K562 (cell line): ENCODE measurements around the gene ALG14. TPM values are rescaled to one million over a fixed set of nuclear protein-coding genes. Genes with fewer than 3 reads are reported as not detected.
A peak's percentile ranks its signal among the peaks of the same experiment; 100 is the strongest.

Experiments used
- BRD9 ChIP-seq: fragments of 450-650 bp; IDR thresholded peaks from 2 replicates; pipeline ENCODE4 v1.6.1; 2018; ENCODE audit warnings: low read depth; ENCODE audit not compliant: partially characterized antibody
- DDX20 ChIP-seq: fragments of 450-650 bp; IDR thresholded peaks from 2 replicates; pipeline ENCODE4 v1.6.1; 2016; ENCODE audit warnings: missing genetic modification characterization, low read depth, mild to moderate bottlenecking, missing compliant biosample characterization, moderate library complexity
- E2F6 ChIP-seq, 2 experiments: IDR thresholded peaks; 2 replicates each; pipeline ENCODE4 v1.6.1; 2011; ENCODE audit warnings: borderline replicate concordance in 1 of 2, control low read depth in 1 of 2, low read depth in 1 of 2, low read length in 1 of 2, mild to moderate bottlenecking in 1 of 2, mixed read lengths in 1 of 2, moderate library complexity in 1 of 2; ENCODE audit not compliant: insufficient read depth in 1 of 2, insufficient read length in 1 of 2, poor library complexity in 1 of 2, severe bottlenecking in 1 of 2; ENCODE audit errors: extremely low read depth in 1 of 2
- FOXA3 ChIP-seq, 2 experiments: fragments of 450-650 bp in 1 of 2; sonication (generic) in 1 of 2; formaldehyde crosslinking; IDR thresholded peaks in 1 of 2; conservative IDR thresholded peaks in 1 of 2; 2 replicates each; pipeline versions ENCODE4 v1.4.0 to v1.8.0; 2020 to 2022; ENCODE audit warnings: mild to moderate bottlenecking in 2 of 2, missing genetic modification reagents in 1 of 2
- GABPB1 ChIP-seq: sonication (generic); formaldehyde crosslinking; IDR thresholded peaks from 2 replicates; pipeline ENCODE4 v1.8.0; 2022; ENCODE audit warnings: mild to moderate bottlenecking, missing genetic modification reagents
- MLLT1 ChIP-seq, 2 experiments: fragments of 450-650 bp; IDR thresholded peaks; 2 replicates each; pipeline ENCODE4 v1.6.1; 2016
- RBM39 ChIP-seq: fragments of 200-400 bp; formaldehyde crosslinking; optimal IDR thresholded peaks from 2 replicates; pipeline ENCODE3; 2018; ENCODE audit warnings: low read depth, low read length
- SFPQ ChIP-seq: fragments of 200-400 bp; formaldehyde crosslinking; IDR thresholded peaks from 2 replicates; pipeline ENCODE4 v1.6.1; 2017; ENCODE audit warnings: mild to moderate bottlenecking, low read depth, low read length, moderate library complexity
- SMC3 ChIP-seq: conservative IDR thresholded peaks from 2 replicates; pipeline ENCODE4 v1.6.1; 2011; ENCODE audit warnings: low read depth, low read length, improper control_type of control experiment; ENCODE audit not compliant: insufficient read depth
- TFAM ChIP-seq: fragments of 250-450 bp; sonication (Bioruptor Pico); conservative IDR thresholded peaks from 2 replicates; pipeline ENCODE4 v1.5.0; 2021; ENCODE audit warnings: mild to moderate bottlenecking, moderate library complexity
- THRB ChIP-seq: fragments of 450-650 bp; formaldehyde crosslinking; conservative IDR thresholded peaks from 2 replicates; pipeline ENCODE4 v1.4.0; 2022; ENCODE audit warnings: mild to moderate bottlenecking, missing genetic modification characterization
- TSC22D4 ChIP-seq: fragments of 450-650 bp; IDR thresholded peaks from 2 replicates; pipeline ENCODE4 v1.6.1; 2016; ENCODE audit warnings: missing genetic modification characterization, missing biosample characterization, control low read depth
- UBTF ChIP-seq, 2 experiments: IDR thresholded peaks; 2 replicates each; pipeline ENCODE4 v1.6.1; 2012; ENCODE audit warnings: improper control_type of control experiment in 2 of 2, low read depth in 2 of 2, low read length in 2 of 2, borderline replicate concordance in 1 of 2
- YY1 ChIP-seq, 3 experiments: IDR thresholded peaks; 2 replicates each; pipeline ENCODE4 v1.6.1; 2011; ENCODE audit warnings: low read length in 2 of 3, mild to moderate bottlenecking in 2 of 3, moderate library complexity in 2 of 3, borderline replicate concordance in 1 of 3, control low read depth in 1 of 3, low read depth in 1 of 3; ENCODE audit not compliant: insufficient read depth in 3 of 3, insufficient replicate concordance in 2 of 3, control insufficient read depth in 1 of 3, insufficient read length in 1 of 3; ENCODE audit errors: extremely low read depth in 1 of 3
- ZNF140 ChIP-seq: fragments of 250-450 bp; sonication (Bioruptor Pico); IDR thresholded peaks from 2 replicates; pipeline ENCODE4 v1.8.0; 2021; ENCODE audit warnings: moderate library complexity, mild to moderate bottlenecking, inconsistent platforms
- polyA plus RNA-seq, 8 experiments: library from polyadenylated mRNA; depleted of rRNA in 4 of 8; stranded (reverse) in 5 of 8; unstranded in 3 of 8; fragments of >200 nt; fragmentation: Nextera tagmentation in 2 of 8; fragmentation: Illumina TruSeq in 1 of 8; extraction: Ambion mirVana in 2 of 8; extraction: Trizol in 1 of 8; gene quantifications; 2 replicates each; pipeline versions ENCODE4 v1.2.1 to v1.2.3, GENCODE V29; 2011 to 2014; ENCODE audit warnings: inconsistent platforms in 1 of 8, missing spikeins in 1 of 8
- total RNA-seq, 7 experiments: library from RNA; depleted of rRNA in 6 of 7; stranded (reverse); fragments of >200 nt in 6 of 7; fragmentation: Illumina TruSeq in 2 of 7; extraction: Trizol in 2 of 7; gene quantifications; 2 replicates each; pipeline versions ENCODE4 v1.2.1 to v1.2.3, GENCODE V29; 2011 to 2021; ENCODE audit warnings: low replicate concordance in 1 of 7

ALG14 gene
- total and polyA plus RNA-seq, 9 of the 15 experiments (the other 6 are each of a cell fraction or from before 2014, with no cell fraction given) = 2.8 to 16.2 (median 4.9) TPM

GRCh38 chr1:95084317-95085176, 11.8 kb upstream of the ALG14 start (continued):
- 0 out of 4 replicates have a peak, but pooled peaks of 1 of the 2 experiments have one; percentile 7 for TF ChIP-seq MLLT1 (IDR thresholded peaks at IDR 0.05)
- 0 out of 2 replicates have a peak, but pooled peaks have one; percentile 39 for TF ChIP-seq SMC3
- no peak for TF ChIP-seq TFAM (CRISPR knock-in tag)
- no peak for TF ChIP-seq ZNF140
- no peak; the same call in 1 of the 2 replicates for TF ChIP-seq DDX20
- peak; percentile 87 for TF ChIP-seq BRD9
- no peak for TF ChIP-seq E2F6 (IDR thresholded peaks at IDR 0.05; ENCODE audit: borderline replicate concordance in 1 of 2, extremely low read depth in 1 of 2, insufficient read depth in 1 of 2, insufficient read length in 1 of 2, low read depth in 1 of 2, low read length in 1 of 2, poor library complexity in 1 of 2, severe bottlenecking in 1 of 2)
- TF ChIP-seq UBTF (IDR thresholded peaks at IDR 0.05; ENCODE audit: borderline replicate concordance in 1 of 2, low read depth in 2 of 2, low read length in 2 of 2) = no peak
- TF ChIP-seq FOXA3 (CRISPR knock-in tag; conservative IDR thresholded peaks at IDR 0.05 in 1 of 2, IDR thresholded peaks at IDR 0.05 in 1 of 2) = 0 out of 4 replicates have a peak, but pooled peaks of 1 of the 2 experiments have one; percentile 2
- no peak; the same call in 1 of the 2 replicates for TF ChIP-seq GABPB1
- TF ChIP-seq SFPQ = no peak
- TF ChIP-seq RBM39 = no peak
- no peak for TF ChIP-seq TSC22D4 (tag)
- no peak for TF ChIP-seq THRB (CRISPR knock-in tag)
- TF ChIP-seq YY1 (IDR thresholded peaks at IDR 0.05; ENCODE audit: borderline replicate concordance in 1 of 3, control insufficient read depth in 1 of 3, extremely low read depth in 1 of 3, insufficient read depth in 3 of 3, insufficient read length in 1 of 3, insufficient replicate concordance in 2 of 3, low read depth in 1 of 3, low read length in 2 of 3) = peak in 1 of 3 experiments; percentile 36
